Measurements from ENCODE around the gene ACTG1. TPM values are rescaled to one million over a fixed set of nuclear protein-coding genes. Genes with fewer than 3 reads are reported as not detected.

The ACTG1 gene
- total and polyA plus RNA-seq, 2 of the 13 experiments (the other 11 are each of a cell fraction or from before 2014, with no cell fraction given) = 973 to 1,138 TPM

DNA sequence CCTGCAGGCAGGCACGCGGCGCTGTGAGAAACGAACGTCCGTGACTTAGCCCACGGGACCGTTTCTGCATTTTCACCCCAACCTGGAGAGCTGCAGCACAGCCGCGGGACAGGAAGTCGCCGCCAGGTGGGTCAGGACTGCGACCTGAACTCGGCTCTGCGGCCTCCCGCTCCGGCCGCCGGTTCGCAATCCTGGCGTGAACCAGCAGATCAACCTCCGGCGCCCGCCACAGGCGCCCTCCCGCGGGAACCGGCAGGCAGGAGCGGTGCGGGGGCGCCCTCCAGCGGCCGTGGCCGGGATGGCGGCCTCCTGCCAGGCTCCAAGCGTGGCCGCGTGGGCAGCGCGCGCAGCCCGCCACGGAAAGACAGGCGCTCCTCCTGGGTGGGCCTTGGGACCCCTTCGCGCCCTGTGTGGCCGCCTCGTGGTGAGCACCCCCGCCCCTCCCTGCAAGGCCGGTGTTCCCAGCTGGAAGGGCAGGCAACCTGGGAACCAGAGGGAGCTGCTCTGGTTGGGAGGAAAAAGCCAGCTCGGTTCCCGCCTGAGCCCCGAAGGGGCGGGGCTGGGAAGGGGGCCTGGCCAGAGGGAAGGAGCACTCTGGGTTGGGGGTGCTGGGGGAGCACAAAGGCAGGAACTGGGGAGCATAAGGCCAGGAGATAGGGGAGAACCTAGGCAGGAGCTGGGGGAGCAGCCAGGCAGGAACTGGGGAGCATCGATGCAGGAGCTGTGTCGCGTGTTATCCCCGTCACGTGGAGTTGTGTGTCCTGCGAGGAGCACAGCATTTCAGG, 28.2 kb downstream of the ACTG1 start (continued):
- TF ChIP-seq SMAD1 (CRISPR knock-in tag; IDR thresholded peaks at IDR 0.05; ENCODE audit: borderline replicate concordance, low read depth) = peak; percentile 82; the same call in 1 of the 2 replicates
- TF ChIP-seq TBL1XR1 (IDR thresholded peaks at IDR 0.05; ENCODE audit: borderline replicate concordance, low read length, partially characterized antibody) = peak; percentile 25
- TF ChIP-seq ZNF496 (CRISPR knock-in tag; IDR thresholded peaks at IDR 0.05; ENCODE audit: insufficient replicate concordance) = no peak
- TF ChIP-seq, protein P1, sequence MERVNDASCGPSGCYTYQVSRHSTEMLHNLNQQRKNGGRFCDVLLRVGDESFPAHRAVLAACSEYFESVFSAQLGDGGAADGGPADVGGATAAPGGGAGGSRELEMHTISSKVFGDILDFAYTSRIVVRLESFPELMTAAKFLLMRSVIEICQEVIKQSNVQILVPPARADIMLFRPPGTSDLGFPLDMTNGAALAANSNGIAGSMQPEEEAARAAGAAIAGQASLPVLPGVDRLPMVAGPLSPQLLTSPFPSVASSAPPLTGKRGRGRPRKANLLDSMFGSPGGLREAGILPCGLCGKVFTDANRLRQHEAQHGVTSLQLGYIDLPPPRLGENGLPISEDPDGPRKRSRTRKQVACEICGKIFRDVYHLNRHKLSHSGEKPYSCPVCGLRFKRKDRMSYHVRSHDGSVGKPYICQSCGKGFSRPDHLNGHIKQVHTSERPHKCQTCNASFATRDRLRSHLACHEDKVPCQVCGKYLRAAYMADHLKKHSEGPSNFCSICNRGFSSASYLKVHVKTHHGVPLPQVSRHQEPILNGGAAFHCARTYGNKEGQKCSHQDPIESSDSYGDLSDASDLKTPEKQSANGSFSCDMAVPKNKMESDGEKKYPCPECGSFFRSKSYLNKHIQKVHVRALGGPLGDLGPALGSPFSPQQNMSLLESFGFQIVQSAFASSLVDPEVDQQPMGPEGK (CRISPR knock-in tag; IDR thresholded peaks at IDR 0.05) = no peak; the same call in 1 of the 2 replicates
- TF ChIP-seq, protein P2, sequence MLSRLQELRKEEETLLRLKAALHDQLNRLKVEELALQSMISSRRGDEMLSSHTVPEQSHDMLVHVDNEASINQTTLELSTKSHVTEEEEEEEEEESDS (CRISPR knock-in tag; IDR thresholded peaks at IDR 0.05; ENCODE audit: borderline replicate concordance) = 0 out of 2 replicates have a peak, but pooled peaks have one; percentile 25
- TF ChIP-seq, protein P3, sequence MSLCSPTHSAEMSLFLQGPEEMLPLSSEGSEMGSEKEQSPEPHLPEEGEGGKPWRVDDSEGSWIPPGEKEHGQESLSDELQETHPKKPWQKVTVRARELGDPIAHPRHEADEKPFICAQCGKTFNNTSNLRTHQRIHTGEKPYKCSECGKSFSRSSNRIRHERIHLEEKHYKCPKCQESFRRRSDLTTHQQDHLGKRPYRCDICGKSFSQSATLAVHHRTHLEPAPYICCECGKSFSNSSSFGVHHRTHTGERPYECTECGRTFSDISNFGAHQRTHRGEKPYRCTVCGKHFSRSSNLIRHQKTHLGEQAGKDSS (CRISPR knock-in tag; IDR thresholded peaks at IDR 0.05; ENCODE audit: borderline replicate concordance, low read depth) = peak; percentile 47
- TF ChIP-seq PTBP1 (IDR thresholded peaks at IDR 0.05; ENCODE audit: low read depth, low read length, poor library complexity, severe bottlenecking) = no peak
- TF ChIP-seq, protein P4, sequence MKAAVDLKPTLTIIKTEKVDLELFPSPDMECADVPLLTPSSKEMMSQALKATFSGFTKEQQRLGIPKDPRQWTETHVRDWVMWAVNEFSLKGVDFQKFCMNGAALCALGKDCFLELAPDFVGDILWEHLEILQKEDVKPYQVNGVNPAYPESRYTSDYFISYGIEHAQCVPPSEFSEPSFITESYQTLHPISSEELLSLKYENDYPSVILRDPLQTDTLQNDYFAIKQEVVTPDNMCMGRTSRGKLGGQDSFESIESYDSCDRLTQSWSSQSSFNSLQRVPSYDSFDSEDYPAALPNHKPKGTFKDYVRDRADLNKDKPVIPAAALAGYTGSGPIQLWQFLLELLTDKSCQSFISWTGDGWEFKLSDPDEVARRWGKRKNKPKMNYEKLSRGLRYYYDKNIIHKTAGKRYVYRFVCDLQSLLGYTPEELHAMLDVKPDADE (CRISPR knock-in tag; IDR thresholded peaks at IDR 0.05) = no peak
- TF ChIP-seq ZNF558 (CRISPR knock-in tag; IDR thresholded peaks at IDR 0.05; ENCODE audit: borderline replicate concordance) = no peak; the same call in 1 of the 2 replicates
- TF ChIP-seq ZNF644 (CRISPR knock-in tag; IDR thresholded peaks at IDR 0.05; ENCODE audit: low read depth) = no peak
- TF ChIP-seq CBX2 (IDR thresholded peaks at IDR 0.05; ENCODE audit: low read depth, low read length) = no peak
- TF ChIP-seq CBX2 (CRISPR knock-in tag; IDR thresholded peaks at IDR 0.05; ENCODE audit: low read depth) = peak; percentile 86; the same call in 1 of the 2 replicates
- 0 out of 2 replicates have a peak, but pooled peaks have one; percentile 61 for TF ChIP-seq PAWR (CRISPR knock-in tag; IDR thresholded peaks at IDR 0.05; ENCODE audit: borderline replicate concordance)
- TF ChIP-seq, protein P5, sequence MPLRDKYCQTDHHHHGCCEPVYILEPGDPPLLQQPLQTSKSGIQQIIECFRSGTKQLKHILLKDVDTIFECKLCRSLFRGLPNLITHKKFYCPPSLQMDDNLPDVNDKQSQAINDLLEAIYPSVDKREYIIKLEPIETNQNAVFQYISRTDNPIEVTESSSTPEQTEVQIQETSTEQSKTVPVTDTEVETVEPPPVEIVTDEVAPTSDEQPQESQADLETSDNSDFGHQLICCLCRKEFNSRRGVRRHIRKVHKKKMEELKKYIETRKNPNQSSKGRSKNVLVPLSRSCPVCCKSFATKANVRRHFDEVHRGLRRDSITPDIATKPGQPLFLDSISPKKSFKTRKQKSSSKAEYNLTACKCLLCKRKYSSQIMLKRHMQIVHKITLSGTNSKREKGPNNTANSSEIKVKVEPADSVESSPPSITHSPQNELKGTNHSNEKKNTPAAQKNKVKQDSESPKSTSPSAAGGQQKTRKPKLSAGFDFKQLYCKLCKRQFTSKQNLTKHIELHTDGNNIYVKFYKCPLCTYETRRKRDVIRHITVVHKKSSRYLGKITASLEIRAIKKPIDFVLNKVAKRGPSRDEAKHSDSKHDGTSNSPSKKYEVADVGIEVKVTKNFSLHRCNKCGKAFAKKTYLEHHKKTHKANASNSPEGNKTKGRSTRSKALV (CRISPR knock-in tag; IDR thresholded peaks at IDR 0.05) = 0 out of 2 replicates have a peak, but pooled peaks have one; percentile 85
- TF ChIP-seq FOXK2 (IDR thresholded peaks at IDR 0.05) = no peak
- TF ChIP-seq ZNF670 (CRISPR knock-in tag; IDR thresholded peaks at IDR 0.05; ENCODE audit: borderline replicate concordance) = peak; percentile 52; the same call in 1 of the 2 replicates
- no peak for TF ChIP-seq CHD4 (IDR thresholded peaks at IDR 0.05; ENCODE audit: borderline replicate concordance, low read length)
- TF ChIP-seq, protein P6, sequence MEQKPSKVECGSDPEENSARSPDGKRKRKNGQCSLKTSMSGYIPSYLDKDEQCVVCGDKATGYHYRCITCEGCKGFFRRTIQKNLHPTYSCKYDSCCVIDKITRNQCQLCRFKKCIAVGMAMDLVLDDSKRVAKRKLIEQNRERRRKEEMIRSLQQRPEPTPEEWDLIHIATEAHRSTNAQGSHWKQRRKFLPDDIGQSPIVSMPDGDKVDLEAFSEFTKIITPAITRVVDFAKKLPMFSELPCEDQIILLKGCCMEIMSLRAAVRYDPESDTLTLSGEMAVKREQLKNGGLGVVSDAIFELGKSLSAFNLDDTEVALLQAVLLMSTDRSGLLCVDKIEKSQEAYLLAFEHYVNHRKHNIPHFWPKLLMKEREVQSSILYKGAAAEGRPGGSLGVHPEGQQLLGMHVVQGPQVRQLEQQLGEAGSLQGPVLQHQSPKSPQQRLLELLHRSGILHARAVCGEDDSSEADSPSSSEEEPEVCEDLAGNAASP (CRISPR knock-in tag; IDR thresholded peaks at IDR 0.05; ENCODE audit: borderline replicate concordance) = peak; percentile 74
